HepG2 (cell line): ENCODE data around the gene EPS8L3. TPM values are rescaled to one million over a fixed set of nuclear protein-coding genes. Genes with fewer than 3 reads are reported as not detected.

ENCODE experiments used
- CREB1 ChIP-seq, 2 experiments: fragments of 450-650 bp in 1 of 2; IDR thresholded peaks; 2 replicates each; pipeline ENCODE4 v1.6.1; 2016 to 2017; ENCODE audit warnings: control low read depth in 1 of 2, mild to moderate bottlenecking in 1 of 2, missing compliant biosample characterization in 1 of 2, missing genetic modification characterization in 1 of 2
- DR1 ChIP-seq: sonication (generic); formaldehyde crosslinking; IDR thresholded peaks from 2 replicates; pipeline ENCODE4 v1.8.0; 2021; ENCODE audit warnings: mild to moderate bottlenecking, missing genetic modification reagents, inconsistent platforms
- ETV6 ChIP-seq: sonication (generic); formaldehyde crosslinking; conservative IDR thresholded peaks from 2 replicates; pipeline ENCODE4 v1.4.0; 2020; ENCODE audit warnings: missing genetic modification reagents
- FOSL2 ChIP-seq: sonication (generic); formaldehyde crosslinking; IDR thresholded peaks from 2 replicates; pipeline ENCODE4 v1.4.0; 2020; ENCODE audit warnings: missing genetic modification reagents
- HNRNPK ChIP-seq: fragments of 200-400 bp; formaldehyde crosslinking; IDR thresholded peaks from 2 replicates; pipeline ENCODE4 v1.6.1; 2018; ENCODE audit warnings: low read length, low read depth, moderate library complexity, mild to moderate bottlenecking; ENCODE audit not compliant: poor library complexity, severe bottlenecking
- HNRNPLL ChIP-seq: fragments of 200-400 bp; formaldehyde crosslinking; IDR thresholded peaks from 2 replicates; pipeline ENCODE4 v1.6.1; 2017; ENCODE audit warnings: mild to moderate bottlenecking, low read depth, low read length; ENCODE audit not compliant: poor library complexity, severe bottlenecking
- MED1 ChIP-seq: sonication (generic); formaldehyde crosslinking; IDR thresholded peaks from 2 replicates; pipeline ENCODE4 v1.4.0; 2020; ENCODE audit warnings: missing genetic modification reagents
- MTA1 ChIP-seq: sonication (generic); formaldehyde crosslinking; IDR thresholded peaks from 2 replicates; pipeline ENCODE4 v1.4.0; 2020; ENCODE audit warnings: missing genetic modification reagents, mild to moderate bottlenecking, borderline replicate concordance
- SIN3A ChIP-seq: IDR thresholded peaks from 2 replicates; pipeline ENCODE4 v1.6.1; 2011; ENCODE audit warnings: low read depth, mild to moderate bottlenecking, control low read depth, low read length, borderline replicate concordance
- SMARCE1 ChIP-seq: fragments of 450-650 bp; IDR thresholded peaks from 2 replicates; pipeline ENCODE4 v1.6.1; 2017; ENCODE audit warnings: borderline replicate concordance
- SP4 ChIP-seq: sonication (generic); formaldehyde crosslinking; IDR thresholded peaks from 2 replicates; pipeline ENCODE4 v1.8.1; 2023; ENCODE audit warnings: mild to moderate bottlenecking, missing genetic modification reagents
- TEAD3 ChIP-seq: optimal IDR thresholded peaks from 2 replicates; pipeline ENCODE3; 2016; ENCODE audit warnings: borderline replicate concordance
- ZFP82 ChIP-seq: sonication (generic); formaldehyde crosslinking; IDR thresholded peaks from 2 replicates; pipeline ENCODE4 v1.5.1; 2020; ENCODE audit warnings: mild to moderate bottlenecking, missing genetic modification reagents, borderline replicate concordance
- ZFP90 ChIP-seq: sonication (generic); formaldehyde crosslinking; IDR thresholded peaks from 2 replicates; pipeline ENCODE4 v1.8.0; 2022; ENCODE audit warnings: missing genetic modification reagents, mild to moderate bottlenecking, inconsistent platforms, borderline replicate concordance
- ZFY ChIP-seq: sonication (generic); formaldehyde crosslinking; IDR thresholded peaks from 2 replicates; pipeline ENCODE4 v1.4.0; 2020; ENCODE audit warnings: missing genetic modification reagents
- polyA plus RNA-seq, 8 experiments: library from polyadenylated mRNA; depleted of rRNA in 3 of 8; stranded (reverse) in 7 of 8; unstranded in 1 of 8; fragments of >200 nt; fragmentation: Illumina TruSeq in 4 of 8; extraction: Trizol in 4 of 8; gene quantifications; 2 replicates each; pipeline versions ENCODE4 v1.2.1 to v1.2.3, GENCODE V29; 2011 to 2016; ENCODE audit warnings: low read depth in 4 of 8, missing spikeins in 1 of 8, mixed read lengths in 1 of 8; ENCODE audit not compliant: insufficient read depth in 1 of 8
- total RNA-seq, 5 experiments: library from RNA; depleted of rRNA; stranded (reverse); fragments of >200 nt; fragmentation: Illumina TruSeq; extraction: Trizol; gene quantifications; 2 replicates each; pipeline ENCODE4 v1.2.3, GENCODE V29; 2016; ENCODE audit warnings: low read depth in 1 of 5
- TF ChIP-seq, protein P1 (sequence below): sonication (generic); formaldehyde crosslinking; IDR thresholded peaks from 2 replicates; pipeline ENCODE4 v1.4.0; 2020; ENCODE audit warnings: missing genetic modification reagents
- TF ChIP-seq, protein P2 (sequence below): sonication (generic); formaldehyde crosslinking; IDR thresholded peaks from 2 replicates; pipeline ENCODE4 v1.4.0; 2020; ENCODE audit warnings: mild to moderate bottlenecking, missing genetic modification reagents
- TF ChIP-seq, protein P3 (sequence below): sonication (generic); formaldehyde crosslinking; IDR thresholded peaks from 2 replicates; pipeline ENCODE4 v1.5.1; 2020; ENCODE audit warnings: mild to moderate bottlenecking, missing genetic modification reagents, moderate library complexity
- TF ChIP-seq, protein P4 (sequence below): fragments of 450-650 bp; IDR thresholded peaks from 2 replicates; pipeline ENCODE4 v1.6.1; 2017

The EPS8L3 gene
- total and polyA plus RNA-seq, 2 of the 13 experiments (the other 11 are each of a cell fraction or from before 2014, with no cell fraction given) = 18.2 to 106 TPM

DNA sequence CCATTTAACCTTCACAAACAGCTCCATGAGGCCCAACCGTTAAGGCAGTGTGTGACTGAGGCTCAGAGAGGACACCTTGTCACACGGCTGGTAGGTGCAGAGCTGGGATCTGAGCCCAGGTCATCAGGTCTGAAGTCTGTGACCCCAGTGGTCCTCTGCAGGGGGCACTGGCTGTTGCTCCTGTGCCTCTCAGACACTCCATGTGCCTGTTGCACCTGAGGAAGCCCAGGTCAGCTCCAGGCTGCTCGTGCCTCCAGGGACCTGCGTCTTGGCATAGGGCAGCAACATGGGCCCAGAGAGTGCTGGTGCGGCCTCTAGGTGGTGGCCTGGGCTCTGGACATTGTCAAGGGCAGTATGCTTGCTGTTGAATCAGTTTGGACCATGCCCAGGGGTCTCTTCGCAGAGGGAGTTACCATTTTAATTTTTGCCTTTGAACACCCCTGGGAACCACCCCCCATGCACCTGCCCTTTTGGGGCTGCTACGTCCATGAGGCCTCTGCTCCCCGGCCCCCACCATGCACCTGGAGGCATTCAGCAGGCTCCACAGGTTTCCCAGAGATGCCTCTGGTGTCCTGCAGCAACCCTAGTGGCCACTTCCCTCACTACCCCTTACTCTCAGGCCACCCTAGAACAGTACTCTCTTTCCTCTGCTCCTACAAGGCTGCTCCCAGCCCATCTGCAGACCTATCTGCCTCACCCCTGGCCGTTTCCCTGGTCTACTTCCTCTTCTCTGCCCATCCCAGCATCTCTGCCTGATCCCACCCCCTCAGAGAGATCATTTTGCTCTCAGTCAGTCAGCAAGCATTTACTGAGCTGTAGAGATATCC is 25.2 kb upstream of the EPS8L3 start (continued):
- TF ChIP-seq HNRNPK (no peak), ZFY (0 out of 2 replicates have a peak, but pooled peaks have one; percentile 21), ZFP90 (CRISPR knock-in tag) (no peak), ETV6 (0 out of 2 replicates have a peak, but pooled peaks have one; percentile 7), DR1 (CRISPR knock-in tag) (no peak), SP4 (CRISPR knock-in tag) (0 out of 2 replicates have a peak, but pooled peaks have one; percentile 49), MED1 (CRISPR knock-in tag) (no peak), FOSL2 (CRISPR knock-in tag) (0 out of 2 replicates have a peak, but pooled peaks have one; percentile 8), SIN3A (no peak), CREB1 (IDR thresholded peaks at IDR 0.05) (no peak), CREB1 (CRISPR knock-in tag; IDR thresholded peaks at IDR 0.05) (no peak), HNRNPLL (no peak), SMARCE1 (no peak), TEAD3 (CRISPR knock-in tag) (no peak), MTA1 (CRISPR knock-in tag) (no peak), ZFP82 (CRISPR knock-in tag) (no peak)
- TF ChIP-seq, protein P1, sequence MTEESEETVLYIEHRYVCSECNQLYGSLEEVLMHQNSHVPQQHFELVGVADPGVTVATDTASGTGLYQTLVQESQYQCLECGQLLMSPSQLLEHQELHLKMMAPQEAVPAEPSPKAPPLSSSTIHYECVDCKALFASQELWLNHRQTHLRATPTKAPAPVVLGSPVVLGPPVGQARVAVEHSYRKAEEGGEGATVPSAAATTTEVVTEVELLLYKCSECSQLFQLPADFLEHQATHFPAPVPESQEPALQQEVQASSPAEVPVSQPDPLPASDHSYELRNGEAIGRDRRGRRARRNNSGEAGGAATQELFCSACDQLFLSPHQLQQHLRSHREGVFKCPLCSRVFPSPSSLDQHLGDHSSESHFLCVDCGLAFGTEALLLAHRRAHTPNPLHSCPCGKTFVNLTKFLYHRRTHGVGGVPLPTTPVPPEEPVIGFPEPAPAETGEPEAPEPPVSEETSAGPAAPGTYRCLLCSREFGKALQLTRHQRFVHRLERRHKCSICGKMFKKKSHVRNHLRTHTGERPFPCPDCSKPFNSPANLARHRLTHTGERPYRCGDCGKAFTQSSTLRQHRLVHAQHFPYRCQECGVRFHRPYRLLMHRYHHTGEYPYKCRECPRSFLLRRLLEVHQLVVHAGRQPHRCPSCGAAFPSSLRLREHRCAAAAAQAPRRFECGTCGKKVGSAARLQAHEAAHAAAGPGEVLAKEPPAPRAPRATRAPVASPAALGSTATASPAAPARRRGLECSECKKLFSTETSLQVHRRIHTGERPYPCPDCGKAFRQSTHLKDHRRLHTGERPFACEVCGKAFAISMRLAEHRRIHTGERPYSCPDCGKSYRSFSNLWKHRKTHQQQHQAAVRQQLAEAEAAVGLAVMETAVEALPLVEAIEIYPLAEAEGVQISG (CRISPR knock-in tag) = peak; percentile 52
- TF ChIP-seq, protein P2, sequence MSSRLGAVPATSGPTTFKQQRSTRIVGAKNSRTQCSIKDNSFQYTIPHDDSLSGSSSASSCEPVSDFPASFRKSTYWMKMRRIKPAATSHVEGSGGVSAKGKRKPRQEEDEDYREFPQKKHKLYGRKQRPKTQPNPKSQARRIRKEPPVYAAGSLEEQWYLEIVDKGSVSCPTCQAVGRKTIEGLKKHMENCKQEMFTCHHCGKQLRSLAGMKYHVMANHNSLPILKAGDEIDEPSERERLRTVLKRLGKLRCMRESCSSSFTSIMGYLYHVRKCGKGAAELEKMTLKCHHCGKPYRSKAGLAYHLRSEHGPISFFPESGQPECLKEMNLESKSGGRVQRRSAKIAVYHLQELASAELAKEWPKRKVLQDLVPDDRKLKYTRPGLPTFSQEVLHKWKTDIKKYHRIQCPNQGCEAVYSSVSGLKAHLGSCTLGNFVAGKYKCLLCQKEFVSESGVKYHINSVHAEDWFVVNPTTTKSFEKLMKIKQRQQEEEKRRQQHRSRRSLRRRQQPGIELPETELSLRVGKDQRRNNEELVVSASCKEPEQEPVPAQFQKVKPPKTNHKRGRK (CRISPR knock-in tag) = no peak
- TF ChIP-seq, protein P3, sequence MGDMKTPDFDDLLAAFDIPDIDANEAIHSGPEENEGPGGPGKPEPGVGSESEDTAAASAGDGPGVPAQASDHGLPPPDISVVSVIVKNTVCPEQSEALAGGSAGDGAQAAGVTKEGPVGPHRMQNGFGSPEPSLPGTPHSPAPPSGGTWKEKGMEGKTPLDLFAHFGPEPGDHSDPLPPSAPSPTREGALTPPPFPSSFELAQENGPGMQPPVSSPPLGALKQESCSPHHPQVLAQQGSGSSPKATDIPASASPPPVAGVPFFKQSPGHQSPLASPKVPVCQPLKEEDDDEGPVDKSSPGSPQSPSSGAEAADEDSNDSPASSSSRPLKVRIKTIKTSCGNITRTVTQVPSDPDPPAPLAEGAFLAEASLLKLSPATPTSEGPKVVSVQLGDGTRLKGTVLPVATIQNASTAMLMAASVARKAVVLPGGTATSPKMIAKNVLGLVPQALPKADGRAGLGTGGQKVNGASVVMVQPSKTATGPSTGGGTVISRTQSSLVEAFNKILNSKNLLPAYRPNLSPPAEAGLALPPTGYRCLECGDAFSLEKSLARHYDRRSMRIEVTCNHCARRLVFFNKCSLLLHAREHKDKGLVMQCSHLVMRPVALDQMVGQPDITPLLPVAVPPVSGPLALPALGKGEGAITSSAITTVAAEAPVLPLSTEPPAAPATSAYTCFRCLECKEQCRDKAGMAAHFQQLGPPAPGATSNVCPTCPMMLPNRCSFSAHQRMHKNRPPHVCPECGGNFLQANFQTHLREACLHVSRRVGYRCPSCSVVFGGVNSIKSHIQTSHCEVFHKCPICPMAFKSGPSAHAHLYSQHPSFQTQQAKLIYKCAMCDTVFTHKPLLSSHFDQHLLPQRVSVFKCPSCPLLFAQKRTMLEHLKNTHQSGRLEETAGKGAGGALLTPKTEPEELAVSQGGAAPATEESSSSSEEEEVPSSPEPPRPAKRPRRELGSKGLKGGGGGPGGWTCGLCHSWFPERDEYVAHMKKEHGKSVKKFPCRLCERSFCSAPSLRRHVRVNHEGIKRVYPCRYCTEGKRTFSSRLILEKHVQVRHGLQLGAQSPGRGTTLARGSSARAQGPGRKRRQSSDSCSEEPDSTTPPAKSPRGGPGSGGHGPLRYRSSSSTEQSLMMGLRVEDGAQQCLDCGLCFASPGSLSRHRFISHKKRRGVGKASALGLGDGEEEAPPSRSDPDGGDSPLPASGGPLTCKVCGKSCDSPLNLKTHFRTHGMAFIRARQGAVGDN (CRISPR knock-in tag) = peak; percentile 25; the same call in 1 of the 2 replicates
- TF ChIP-seq, protein P4, sequence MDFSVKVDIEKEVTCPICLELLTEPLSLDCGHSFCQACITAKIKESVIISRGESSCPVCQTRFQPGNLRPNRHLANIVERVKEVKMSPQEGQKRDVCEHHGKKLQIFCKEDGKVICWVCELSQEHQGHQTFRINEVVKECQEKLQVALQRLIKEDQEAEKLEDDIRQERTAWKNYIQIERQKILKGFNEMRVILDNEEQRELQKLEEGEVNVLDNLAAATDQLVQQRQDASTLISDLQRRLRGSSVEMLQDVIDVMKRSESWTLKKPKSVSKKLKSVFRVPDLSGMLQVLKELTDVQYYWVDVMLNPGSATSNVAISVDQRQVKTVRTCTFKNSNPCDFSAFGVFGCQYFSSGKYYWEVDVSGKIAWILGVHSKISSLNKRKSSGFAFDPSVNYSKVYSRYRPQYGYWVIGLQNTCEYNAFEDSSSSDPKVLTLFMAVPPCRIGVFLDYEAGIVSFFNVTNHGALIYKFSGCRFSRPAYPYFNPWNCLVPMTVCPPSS = no peak
